MM.1S (cell line): ENCODE results near the gene CABLES1.

Experiments used
- DNase-seq: peaks from one replicate; pipeline ENCODE4 v3.0.0-alpha.2; 2015
- H2AFZ ChIP-seq: fragments of 300-600 bp; sonication (generic); 2 replicates; pipeline ENCODE4 v1.6.0; 2016; ENCODE audit warnings: antibody characterized with exemption, low read length
- H3F3A ChIP-seq: fragments of 300-600 bp; sonication (generic); 2 replicates; pipeline ENCODE4 v1.6.1; 2016; ENCODE audit warnings: mild to moderate bottlenecking, antibody characterized with exemption, low read length, moderate library complexity, mixed read lengths; ENCODE audit not compliant: insufficient read depth
- H3K27ac ChIP-seq: fragments of 300-600 bp; sonication (generic); 2 replicates; pipeline ENCODE4 v1.5.1; 2016; ENCODE audit warnings: mild to moderate bottlenecking, low read length
- H3K27me3 ChIP-seq: fragments of 300-600 bp; sonication (generic); replicated peaks from 2 replicates; pipeline ENCODE4 v1.6.0; 2016; ENCODE audit warnings: low read length; ENCODE audit not compliant: insufficient read depth
- H3K36me3 ChIP-seq: fragments of 300-600 bp; sonication (generic); replicated peaks from 2 replicates; pipeline ENCODE4 v1.6.1; 2016; ENCODE audit warnings: mild to moderate bottlenecking, low read length, mixed read lengths; ENCODE audit not compliant: insufficient read depth
- H3K4me1 ChIP-seq: fragments of 300-600 bp; sonication (generic); 2 replicates; pipeline ENCODE4 v1.6.1; 2016; ENCODE audit warnings: low read length, mixed read lengths
- H3K4me2 ChIP-seq: fragments of 300-600 bp; sonication (generic); 2 replicates; pipeline ENCODE4 v1.6.0; 2016; ENCODE audit warnings: low read depth, low read length
- H3K4me3 ChIP-seq: fragments of 300-600 bp; sonication (generic); 2 replicates; pipeline ENCODE4 v1.5.1; 2016; ENCODE audit warnings: low read length, mixed read lengths
- H3K79me2 ChIP-seq: fragments of 300-600 bp; sonication (generic); 2 replicates; pipeline ENCODE4 v1.6.1; 2016; ENCODE audit warnings: mixed run types, low read length, mixed read lengths
- H3K9ac ChIP-seq: fragments of 300-600 bp; sonication (generic); 2 replicates; pipeline ENCODE4 v1.6.1; 2016; ENCODE audit warnings: low read length, mixed read lengths
- H3K9me2 ChIP-seq: fragments of 300-600 bp; sonication (generic); replicated peaks from 2 replicates; pipeline ENCODE4 v1.6.1; 2016; ENCODE audit warnings: mild to moderate bottlenecking, low read length, mixed read lengths; ENCODE audit not compliant: insufficient read depth
- H3K9me3 ChIP-seq: fragments of 300-600 bp; sonication (generic); replicated peaks from 2 replicates; pipeline ENCODE4 v1.6.1; 2016; ENCODE audit warnings: mild to moderate bottlenecking, low read length, mixed read lengths; ENCODE audit not compliant: insufficient read depth
- H4K20me1 ChIP-seq: fragments of 300-600 bp; sonication (generic); 2 replicates; pipeline ENCODE4 v1.6.1; 2016; ENCODE audit warnings: mild to moderate bottlenecking, low read length, moderate library complexity, mixed read lengths; ENCODE audit not compliant: insufficient read depth
- EZH2 ChIP-seq: fragments of 300-600 bp; sonication (generic); optimal IDR thresholded peaks from 2 replicates; pipeline ENCODE3; 2017; ENCODE audit warnings: low read depth, mild to moderate bottlenecking, antibody characterized with exemption, low read length, mixed read lengths
- EZH2phosphoT487 ChIP-seq: fragments of 300-600 bp; sonication (generic); IDR thresholded peaks from 2 replicates; pipeline ENCODE4 v1.6.1; 2018; ENCODE audit warnings: antibody characterized with exemption, low read length
- TF ChIP-seq, protein P1 (sequence below): fragments of 300-600 bp; sonication (generic); IDR thresholded peaks from 2 replicates; pipeline ENCODE4 v1.5.1; 2016; ENCODE audit warnings: antibody characterized with exemption, low read length, mixed read lengths

CABLES1 gene

DNA sequence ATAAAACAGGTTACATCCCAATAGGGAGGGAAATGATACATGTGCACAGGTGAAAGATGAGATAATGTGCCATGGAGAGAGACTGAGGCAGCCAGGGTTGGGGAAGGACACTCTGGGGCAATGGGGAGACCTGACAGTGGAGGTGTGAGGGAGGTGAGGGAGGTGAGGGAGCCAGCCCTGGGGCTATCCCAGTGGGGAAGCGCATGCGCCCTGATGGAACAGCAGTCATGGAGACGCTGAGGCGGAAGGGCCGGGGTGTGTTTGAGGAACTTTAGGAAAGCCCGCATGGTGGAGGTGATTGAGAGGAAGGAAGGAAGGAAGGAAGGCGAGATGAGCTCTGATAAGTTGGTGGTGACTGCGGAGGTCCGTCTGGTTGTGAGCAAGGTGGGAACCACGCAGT lies 66.5 kb downstream of the CABLES1 start:
- no peak overlapping the region for H3K4me2 ChIP-seq
- no peaks in the 10 kb centered on the region for H4K20me1 ChIP-seq
- no peaks in the 10 kb centered on the region for H3F3A ChIP-seq
- no peak overlapping the region for H3K9ac ChIP-seq
- peaks cover 37% of the 10 kb centered on the region for H3K79me2 ChIP-seq
- TF ChIP-seq EZH2 = no peak
- no peak for TF ChIP-seq EZH2phosphoT487
- TF ChIP-seq, protein P1, sequence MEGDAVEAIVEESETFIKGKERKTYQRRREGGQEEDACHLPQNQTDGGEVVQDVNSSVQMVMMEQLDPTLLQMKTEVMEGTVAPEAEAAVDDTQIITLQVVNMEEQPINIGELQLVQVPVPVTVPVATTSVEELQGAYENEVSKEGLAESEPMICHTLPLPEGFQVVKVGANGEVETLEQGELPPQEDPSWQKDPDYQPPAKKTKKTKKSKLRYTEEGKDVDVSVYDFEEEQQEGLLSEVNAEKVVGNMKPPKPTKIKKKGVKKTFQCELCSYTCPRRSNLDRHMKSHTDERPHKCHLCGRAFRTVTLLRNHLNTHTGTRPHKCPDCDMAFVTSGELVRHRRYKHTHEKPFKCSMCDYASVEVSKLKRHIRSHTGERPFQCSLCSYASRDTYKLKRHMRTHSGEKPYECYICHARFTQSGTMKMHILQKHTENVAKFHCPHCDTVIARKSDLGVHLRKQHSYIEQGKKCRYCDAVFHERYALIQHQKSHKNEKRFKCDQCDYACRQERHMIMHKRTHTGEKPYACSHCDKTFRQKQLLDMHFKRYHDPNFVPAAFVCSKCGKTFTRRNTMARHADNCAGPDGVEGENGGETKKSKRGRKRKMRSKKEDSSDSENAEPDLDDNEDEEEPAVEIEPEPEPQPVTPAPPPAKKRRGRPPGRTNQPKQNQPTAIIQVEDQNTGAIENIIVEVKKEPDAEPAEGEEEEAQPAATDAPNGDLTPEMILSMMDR = no peak
- H3K36me3 ChIP-seq = peaks cover 9% of the 10 kb centered on the region
- no peak overlapping the region for H3K4me3 ChIP-seq
- H2AFZ ChIP-seq = no peak overlapping the region
- no peaks in the 10 kb centered on the region for H3K9me3 ChIP-seq
- no peak overlapping the region for H3K27ac ChIP-seq
- H3K27me3 ChIP-seq = no peaks in the 10 kb centered on the region
- no peak for DNase-seq
- no peaks in the 10 kb centered on the region for H3K9me2 ChIP-seq
- H3K4me1 ChIP-seq = no peaks in the 10 kb centered on the region

DNA sequence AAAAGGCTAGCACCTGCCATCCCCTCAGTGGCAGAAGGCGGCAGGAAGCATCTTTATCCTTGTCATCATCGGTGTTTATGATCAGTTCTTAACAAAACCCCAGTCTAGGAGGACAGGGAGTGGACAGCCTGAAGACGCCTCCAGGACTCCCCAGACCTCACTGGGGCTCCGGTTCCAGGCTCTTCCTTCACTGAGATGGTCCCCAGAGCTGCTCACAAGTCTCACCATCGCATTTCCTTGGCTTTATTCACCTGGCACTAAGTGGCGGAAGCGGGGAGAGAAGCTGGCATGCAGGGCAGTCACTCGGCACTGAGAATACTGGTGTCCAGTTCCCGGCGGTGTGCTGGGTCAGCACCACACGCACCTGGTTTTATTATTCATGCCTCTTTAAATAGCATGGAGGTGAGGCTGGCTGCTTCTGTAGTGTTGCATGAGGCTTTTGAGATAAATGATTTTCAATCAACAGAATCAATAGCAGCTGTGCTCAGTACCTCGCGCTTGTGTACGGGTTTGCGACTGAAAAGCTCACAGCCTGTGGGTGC lies 68.7 kb downstream of the CABLES1 start:
- no peaks in the 10 kb centered on the region for H3K27me3 ChIP-seq
- no peaks in the 10 kb centered on the region for H3K9me2 ChIP-seq
- H3K9ac ChIP-seq = no peak overlapping the region
- no peak overlapping the region for H3K4me2 ChIP-seq
- H4K20me1 ChIP-seq = no peaks in the 10 kb centered on the region
- peaks cover 47% of the 10 kb centered on the region for H3K79me2 ChIP-seq
- DNase-seq = no peak
- H3K36me3 ChIP-seq = peaks cover 10% of the 10 kb centered on the region; the same call in 1 of the 2 replicates
- no peaks in the 10 kb centered on the region for H3K4me1 ChIP-seq
- no peak overlapping the region for H3K27ac ChIP-seq
- no peak overlapping the region for H2AFZ ChIP-seq
- TF ChIP-seq EZH2phosphoT487 (no peak), EZH2 (no peak)
- TF ChIP-seq, protein P1 = no peak
- 0 out of 2 replicates have a peak, but pooled peaks cover 4% of the 10 kb centered on the region for H3F3A ChIP-seq
- no peaks in the 10 kb centered on the region for H3K9me3 ChIP-seq
- no peak overlapping the region for H3K4me3 ChIP-seq

DNA sequence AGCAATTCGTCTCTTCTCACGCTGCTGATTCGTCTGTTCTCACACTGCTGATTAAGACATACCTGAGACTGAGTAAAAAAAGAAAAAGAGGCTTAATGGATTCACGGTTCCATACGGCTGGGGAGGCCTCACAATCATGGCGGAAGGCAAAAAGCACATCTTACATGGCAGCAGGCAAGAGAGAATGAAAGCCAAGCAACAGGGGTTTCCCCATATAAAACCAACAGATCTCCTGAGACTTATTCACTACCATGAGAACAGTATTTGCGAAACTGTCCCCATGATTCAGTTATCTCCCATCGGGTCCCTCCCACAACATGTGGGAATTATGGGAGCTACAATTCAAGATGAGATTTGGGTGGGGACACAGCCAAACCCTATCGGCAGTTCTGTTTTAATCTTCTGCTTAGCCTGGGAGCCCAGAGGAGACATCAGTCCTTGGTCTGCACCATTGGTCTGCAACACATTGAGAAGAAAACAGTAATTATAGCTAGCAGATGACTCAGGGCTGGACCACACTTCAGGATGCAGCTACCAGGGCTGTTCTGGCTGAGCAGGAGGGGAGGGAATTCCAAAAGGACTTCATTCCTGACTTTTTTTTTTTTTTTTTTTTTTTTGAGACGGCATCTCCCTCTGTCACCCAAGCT lies 69.4 kb downstream of the CABLES1 start:
- Histone ChIP-seq H3F3A (0 out of 2 replicates have a peak, but pooled peaks cover 4% of the 10 kb centered on the region), H3K27ac (no peak overlapping the region), H3K4me3 (no peak overlapping the region), H3K9me3 (no peaks in the 10 kb centered on the region), H3K4me1 (no peaks in the 10 kb centered on the region), H3K9ac (no peak overlapping the region), H3K27me3 (no peaks in the 10 kb centered on the region), H3K36me3 (peaks cover 10% of the 10 kb centered on the region; the same call in 1 of the 2 replicates), H4K20me1 (no peaks in the 10 kb centered on the region), H2AFZ (no peak overlapping the region), H3K79me2 (peaks cover 49% of the 10 kb centered on the region), H3K4me2 (no peak overlapping the region), H3K9me2 (no peaks in the 10 kb centered on the region)
- DNase-seq = no peak
- TF ChIP-seq, protein P1 = no peak
- no peak for TF ChIP-seq EZH2
- no peak for TF ChIP-seq EZH2phosphoT487
